ENCODE data around the gene PRSS56. TPM values are rescaled to one million over a fixed set of nuclear protein-coding genes. Genes with fewer than 3 reads are reported as not detected.

Gene PRSS56
- total RNA-seq, 1 experiment from 2014 or later = not detected

DNA sequence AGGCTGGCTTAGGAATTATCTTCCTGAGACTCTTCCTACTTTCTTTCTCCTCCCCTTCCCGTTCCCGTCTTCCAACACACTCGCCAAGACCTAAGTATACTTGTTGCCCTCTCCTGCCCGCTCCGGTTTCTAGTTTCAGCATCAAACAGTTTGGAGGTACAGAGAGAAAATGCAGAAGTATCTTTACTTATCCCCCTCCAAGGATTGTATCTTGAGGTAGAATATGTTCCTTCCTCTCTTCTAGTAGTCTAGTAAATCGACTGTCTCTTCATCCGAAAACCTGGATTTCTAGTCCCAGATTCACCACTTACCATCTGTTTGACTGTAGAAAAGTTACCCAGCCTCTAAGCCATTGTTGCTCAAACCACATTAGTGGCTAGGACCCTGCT, 31.1 kb downstream of the PRSS56 start:
- Mint-ChIP-seq H3K27ac (ENCODE audit: unreplicated experiment) (peak overlapping the region; percentile 95), H3K27me3 (ENCODE audit: insufficient read depth, unreplicated experiment) (no peaks in the 10 kb centered on the region), H3K4me1 (ENCODE audit: low read depth, unreplicated experiment) (no peaks in the 10 kb centered on the region), H3K9me3 (ENCODE audit: unreplicated experiment) (no peaks in the 10 kb centered on the region), H3K36me3 (ENCODE audit: insufficient read depth, unreplicated experiment) (peaks cover 33% of the 10 kb centered on the region), H3K4me3 (ENCODE audit: unreplicated experiment) (peak overlapping the region; percentile 88)
- no peaks in the 10 kb centered on the region for H3K9me3 ChIP-seq
- H3K4me3 ChIP-seq (ENCODE audit: low read depth, low read length) = peak overlapping the region; percentile 50
- TF ChIP-seq, protein P1, sequence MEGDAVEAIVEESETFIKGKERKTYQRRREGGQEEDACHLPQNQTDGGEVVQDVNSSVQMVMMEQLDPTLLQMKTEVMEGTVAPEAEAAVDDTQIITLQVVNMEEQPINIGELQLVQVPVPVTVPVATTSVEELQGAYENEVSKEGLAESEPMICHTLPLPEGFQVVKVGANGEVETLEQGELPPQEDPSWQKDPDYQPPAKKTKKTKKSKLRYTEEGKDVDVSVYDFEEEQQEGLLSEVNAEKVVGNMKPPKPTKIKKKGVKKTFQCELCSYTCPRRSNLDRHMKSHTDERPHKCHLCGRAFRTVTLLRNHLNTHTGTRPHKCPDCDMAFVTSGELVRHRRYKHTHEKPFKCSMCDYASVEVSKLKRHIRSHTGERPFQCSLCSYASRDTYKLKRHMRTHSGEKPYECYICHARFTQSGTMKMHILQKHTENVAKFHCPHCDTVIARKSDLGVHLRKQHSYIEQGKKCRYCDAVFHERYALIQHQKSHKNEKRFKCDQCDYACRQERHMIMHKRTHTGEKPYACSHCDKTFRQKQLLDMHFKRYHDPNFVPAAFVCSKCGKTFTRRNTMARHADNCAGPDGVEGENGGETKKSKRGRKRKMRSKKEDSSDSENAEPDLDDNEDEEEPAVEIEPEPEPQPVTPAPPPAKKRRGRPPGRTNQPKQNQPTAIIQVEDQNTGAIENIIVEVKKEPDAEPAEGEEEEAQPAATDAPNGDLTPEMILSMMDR (IDR thresholded peaks at IDR 0.05; ENCODE audit: insufficient read depth in 1 of 2, low read depth in 1 of 2, low read length in 1 of 2, severe bottlenecking in 1 of 2, unreplicated experiment in 1 of 2) = no peak
- CTCF ChIA-PET = no interaction called here
- no peaks in the 10 kb centered on the region for H3K36me3 ChIP-seq (ENCODE audit: control insufficient read depth, insufficient read depth, low read length)
- TSS peak; percentile 41 for BruUV-seq (replicated peaks)
- DNase-seq = no peak
- intact Hi-C loops (cut with micrococcal nuclease; ENCODE audit: unreplicated experiment) = no loop called here
- no peaks in the 10 kb centered on the region for H3K27me3 ChIP-seq (replicated peaks; ENCODE audit: control insufficient read depth, insufficient read depth, low read length)
- H3K4me1 ChIP-seq = no peaks in the 10 kb centered on the region
- POLR2A ChIA-PET = interaction anchor here (0.6 to 1.1 kb wide), 3 partner anchors 19 to 224 kb away, joined by 3 to 4 read pairs (median 4); no protein-coding TSS in a partner anchor

DNA sequence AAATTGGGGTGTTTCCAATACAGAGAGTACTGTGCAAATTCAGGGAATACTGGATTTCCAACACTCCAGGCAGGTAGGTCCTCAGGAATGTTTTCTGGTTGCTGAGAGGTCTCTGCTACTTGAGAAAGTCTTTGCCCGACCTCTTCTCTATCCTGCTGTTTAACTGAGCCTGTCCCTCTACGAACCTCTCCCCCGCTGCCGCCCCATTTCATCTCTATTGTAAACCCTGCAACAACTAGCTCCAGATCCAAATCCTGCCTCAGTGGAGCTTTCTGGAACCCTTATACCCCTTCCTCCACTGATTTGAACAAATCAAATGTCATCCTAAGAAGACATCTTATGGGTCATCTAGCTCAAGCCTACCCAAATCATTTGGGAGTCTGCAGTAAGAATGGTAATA, 31.6 kb downstream of the PRSS56 start:
- Mint-ChIP-seq H3K4me1 (ENCODE audit: low read depth, unreplicated experiment) (no peaks in the 10 kb centered on the region), H3K27ac (ENCODE audit: unreplicated experiment) (peak overlapping the region; percentile 95), H3K4me3 (ENCODE audit: unreplicated experiment) (peak overlapping the region; percentile 88), H3K36me3 (ENCODE audit: insufficient read depth, unreplicated experiment) (peaks cover 32% of the 10 kb centered on the region), H3K27me3 (ENCODE audit: insufficient read depth, unreplicated experiment) (no peaks in the 10 kb centered on the region), H3K9me3 (ENCODE audit: unreplicated experiment) (no peaks in the 10 kb centered on the region)
- no peaks in the 10 kb centered on the region for H3K27me3 ChIP-seq (replicated peaks; ENCODE audit: control insufficient read depth, insufficient read depth, low read length)
- no peak for DNase-seq
- POLR2A ChIA-PET = no interaction called here
- no peaks in the 10 kb centered on the region for H3K9me3 ChIP-seq
- no TSS peak for BruUV-seq (replicated peaks)
- peak overlapping the region; percentile 50 for H3K4me3 ChIP-seq (ENCODE audit: low read depth, low read length)
- intact Hi-C loops (cut with micrococcal nuclease; ENCODE audit: unreplicated experiment) = no loop called here
- H3K4me1 ChIP-seq = no peaks in the 10 kb centered on the region
- CTCF ChIA-PET = no interaction called here
- no peaks in the 10 kb centered on the region for H3K36me3 ChIP-seq (ENCODE audit: control insufficient read depth, insufficient read depth, low read length)
- TF ChIP-seq, protein P1 (IDR thresholded peaks at IDR 0.05; ENCODE audit: insufficient read depth in 1 of 2, low read depth in 1 of 2, low read length in 1 of 2, severe bottlenecking in 1 of 2, unreplicated experiment in 1 of 2) = no peak

DNA sequence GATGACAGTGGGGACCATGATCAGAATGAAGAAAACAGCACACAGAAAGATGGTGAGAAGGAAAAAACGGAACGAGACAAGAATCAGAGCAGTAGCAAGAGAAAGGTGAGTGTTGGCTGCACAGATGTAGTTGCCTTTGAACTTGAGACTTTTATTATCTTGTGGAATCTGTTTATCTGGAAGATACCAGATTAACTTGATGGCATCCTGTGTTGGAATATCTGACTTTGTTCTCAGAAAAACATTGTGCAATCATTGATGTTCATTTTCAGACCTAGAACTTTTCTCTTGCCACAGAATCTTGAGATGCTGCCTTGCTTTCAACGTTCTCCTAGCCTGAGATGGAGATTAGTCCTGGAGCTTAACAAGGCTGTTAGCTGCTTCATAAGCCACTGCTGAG, 36.2 kb downstream of the PRSS56 start:
- BruUV-seq (replicated peaks) = no TSS peak
- H3K4me1 ChIP-seq = no peaks in the 10 kb centered on the region
- Mint-ChIP-seq H3K9me3 (ENCODE audit: unreplicated experiment) (no peaks in the 10 kb centered on the region), H3K27ac (ENCODE audit: unreplicated experiment) (no peak overlapping the region), H3K27me3 (ENCODE audit: insufficient read depth, unreplicated experiment) (no peaks in the 10 kb centered on the region), H3K36me3 (ENCODE audit: insufficient read depth, unreplicated experiment) (peaks cover 38% of the 10 kb centered on the region), H3K4me3 (ENCODE audit: unreplicated experiment) (no peak overlapping the region), H3K4me1 (ENCODE audit: low read depth, unreplicated experiment) (no peaks in the 10 kb centered on the region)
- intact Hi-C loops (cut with micrococcal nuclease; ENCODE audit: unreplicated experiment) = no loop called here
- H3K9me3 ChIP-seq = no peaks in the 10 kb centered on the region
- H3K36me3 ChIP-seq (ENCODE audit: control insufficient read depth, insufficient read depth, low read length) = no peaks in the 10 kb centered on the region
- TF ChIP-seq, protein P1 (IDR thresholded peaks at IDR 0.05; ENCODE audit: insufficient read depth in 1 of 2, low read depth in 1 of 2, low read length in 1 of 2, severe bottlenecking in 1 of 2, unreplicated experiment in 1 of 2) = no peak
- ChIA-PET POLR2A (no interaction called here), CTCF (no interaction called here)
- H3K27me3 ChIP-seq (replicated peaks; ENCODE audit: control insufficient read depth, insufficient read depth, low read length) = no peaks in the 10 kb centered on the region
- H3K4me3 ChIP-seq (ENCODE audit: low read depth, low read length) = no peak overlapping the region
- no peak for DNase-seq

All from Caco-2 (cell line).